Astrocyte (in vitro differentiated cells and primary cell): Measurements from ENCODE around the gene LMF1. TPM values are rescaled to one million over a fixed set of nuclear protein-coding genes. Genes with fewer than 3 reads are reported as not detected.
A peak's percentile ranks its signal among the peaks of the same experiment; 100 is the strongest.

ENCODE experiments used
- DNase-seq: peaks from one replicate; pipeline ENCODE4 v3.0.0-alpha.2; 2010; ENCODE audit warnings: low read depth
- FAIRE-seq: peaks from 2 replicates; lab custom pipeline; 2011; peaks lifted over from hg19 to GRCh38; lab: Jason Lieb, UNC
- H2AFZ ChIP-seq: 2 replicates; pipeline ENCODE4 v1.6.0; 2012; ENCODE audit warnings: low read depth, low read length, inconsistent platforms
- H3K27ac ChIP-seq: 2 replicates; pipeline ENCODE4 v1.5.1; 2011; ENCODE audit warnings: low read depth, low read length, inconsistent platforms
- H3K27me3 ChIP-seq: 2 replicates; pipeline ENCODE4 v1.6.0; 2011; ENCODE audit warnings: low read length, inconsistent platforms; ENCODE audit not compliant: insufficient read depth
- H3K36me3 ChIP-seq: 2 replicates; pipeline ENCODE4 v1.5.1; 2011; ENCODE audit warnings: low read length, inconsistent platforms; ENCODE audit not compliant: insufficient read depth
- H3K4me1 ChIP-seq: 2 replicates; pipeline ENCODE4 v1.5.1; 2011; ENCODE audit warnings: low read length, inconsistent platforms; ENCODE audit not compliant: insufficient read depth
- H3K4me2 ChIP-seq: 2 replicates; pipeline ENCODE4 v1.6.0; 2012; ENCODE audit warnings: low read length, inconsistent platforms
- H3K4me3 ChIP-seq: 2 replicates; pipeline ENCODE4 v1.5.1; 2011; ENCODE audit warnings: low read depth, mild to moderate bottlenecking, low read length, inconsistent platforms; ENCODE audit not compliant: insufficient read depth
- H3K79me2 ChIP-seq: 2 replicates; pipeline ENCODE4 v1.6.0; 2012; ENCODE audit warnings: mild to moderate bottlenecking, low read length, inconsistent platforms; ENCODE audit not compliant: insufficient read depth
- H3K9ac ChIP-seq: 2 replicates; pipeline ENCODE4 v1.6.0; 2012; ENCODE audit warnings: mild to moderate bottlenecking, low read length, inconsistent platforms
- H3K9me3 ChIP-seq: 2 replicates; pipeline ENCODE4 v1.5.1; 2012; ENCODE audit warnings: low read depth, mild to moderate bottlenecking, low read length, inconsistent platforms; ENCODE audit not compliant: insufficient read depth
- H4K20me1 ChIP-seq: 2 replicates; pipeline ENCODE4 v1.6.0; 2012; ENCODE audit warnings: low read length, inconsistent platforms; ENCODE audit not compliant: insufficient read depth
- H3K27ac Mint-ChIP-seq: one replicate; pipeline ENCODE4 v1.8.0; 2021; ENCODE audit warnings: mild to moderate bottlenecking, mixed read lengths; ENCODE audit not compliant: unreplicated experiment
- H3K27me3 Mint-ChIP-seq: one replicate; pipeline ENCODE4 v1.8.0; 2021; ENCODE audit warnings: low read depth, mixed read lengths; ENCODE audit not compliant: unreplicated experiment
- H3K36me3 Mint-ChIP-seq: one replicate; pipeline ENCODE4 v1.8.0; 2021; ENCODE audit warnings: low read depth, mixed read lengths; ENCODE audit not compliant: unreplicated experiment
- H3K4me1 Mint-ChIP-seq: one replicate; pipeline ENCODE4 v1.8.0; 2021; ENCODE audit warnings: low read depth, mixed read lengths; ENCODE audit not compliant: unreplicated experiment
- H3K4me3 Mint-ChIP-seq: one replicate; pipeline ENCODE4 v1.8.0; 2021; ENCODE audit warnings: mild to moderate bottlenecking, moderate library complexity, mixed read lengths; ENCODE audit not compliant: unreplicated experiment
- H3K9me3 Mint-ChIP-seq: one replicate; pipeline ENCODE4 v1.8.0; 2021; ENCODE audit warnings: mild to moderate bottlenecking, mixed read lengths; ENCODE audit not compliant: unreplicated experiment
- CTCF ChIP-seq: IDR thresholded peaks from 2 replicates; pipeline ENCODE4 v1.5.1; 2011; ENCODE audit warnings: low read depth, mild to moderate bottlenecking, inconsistent platforms, low read length, moderate library complexity; ENCODE audit not compliant: insufficient read depth
- EZH2 ChIP-seq: IDR thresholded peaks from 2 replicates; pipeline ENCODE4 v1.6.1; 2012; ENCODE audit warnings: mild to moderate bottlenecking, low read length, inconsistent platforms; ENCODE audit not compliant: insufficient read depth
- total RNA-seq: library from RNA; stranded (reverse); gene quantifications from 2 replicates; pipeline ENCODE4 v1.2.1, GENCODE V29; 2021

LMF1 gene
- total RNA-seq, 1 donor from 2014 or later: 12.6 TPM

GRCh38 chr16:844638-845350, 126.0 kb downstream of the LMF1 start:
- Histone ChIP-seq H3K27ac (no peak overlapping the region), H3K4me2 (no peak overlapping the region), H3K4me1 (no peaks in the 10 kb centered on the region), H3K36me3 (no peaks in the 10 kb centered on the region), H4K20me1 (no peaks in the 10 kb centered on the region), H3K79me2 (no peaks in the 10 kb centered on the region), H3K9ac (no peak overlapping the region), H3K9me3 (peaks cover 6% of the 10 kb centered on the region), H3K27me3 (no peaks in the 10 kb centered on the region), H2AFZ (no peak overlapping the region), H3K4me3 (no peak overlapping the region)
- peaks cover 22% of the 10 kb centered on the region for H3K9me3 Mint-ChIP-seq
- H3K4me1 Mint-ChIP-seq: no peaks in the 10 kb centered on the region
- H3K36me3 Mint-ChIP-seq: peaks cover 2% of the 10 kb centered on the region
- DNase-seq (no peak), FAIRE-seq (no peak)
- H3K4me3 Mint-ChIP-seq: peak overlapping the region; percentile 20
- H3K27ac Mint-ChIP-seq: no peak overlapping the region
- TF ChIP-seq CTCF (no peak), EZH2 (no peak)
- peaks cover 30% of the 10 kb centered on the region for H3K27me3 Mint-ChIP-seq

GRCh38 chr16:843771-844170, 127.0 kb downstream of the LMF1 start:
- H3K9me3 ChIP-seq: peaks cover 2% of the 10 kb centered on the region
- no peaks in the 10 kb centered on the region for H3K79me2 ChIP-seq
- DNase-seq: no peak
- Mint-ChIP-seq H3K4me3 (no peak overlapping the region), H3K4me1 (no peaks in the 10 kb centered on the region), H3K27ac (no peak overlapping the region), H3K36me3 (peaks cover 1% of the 10 kb centered on the region), H3K9me3 (peaks cover 14% of the 10 kb centered on the region), H3K27me3 (peaks cover 28% of the 10 kb centered on the region)
- no peak for FAIRE-seq
- H3K27ac ChIP-seq: no peak overlapping the region
- no peak overlapping the region for H3K9ac ChIP-seq
- no peaks in the 10 kb centered on the region for H3K27me3 ChIP-seq
- no peak overlapping the region for H3K4me2 ChIP-seq
- TF ChIP-seq EZH2 (no peak), CTCF (no peak)
- H2AFZ ChIP-seq: no peak overlapping the region
- H3K4me3 ChIP-seq: no peak overlapping the region
- H3K4me1 ChIP-seq: no peaks in the 10 kb centered on the region
- H3K36me3 ChIP-seq: no peaks in the 10 kb centered on the region
- no peaks in the 10 kb centered on the region for H4K20me1 ChIP-seq
